Caco-2 (cell line): ENCODE data around the gene MARCHF9. TPM values are rescaled to one million over a fixed set of nuclear protein-coding genes. Genes with fewer than 3 reads are reported as not detected.

Experiments
- BruUV-seq: library from RNA; stranded (reverse); fragments of 400-500 nt; replicated peaks from 2 replicates; lab custom pipeline; 2021; lab: Mats Ljungman, UMichigan
- CTCF ChIA-PET: fragments of 300-600 bp; sonication (Branson Sonifier 250); formaldehyde crosslinking; loops from one replicate; lab custom pipeline; 2022; ENCODE audit warnings: antibody characterized with exemption; lab: Charles Lee
- POLR2A ChIA-PET: fragments of 300-600 bp; sonication (Branson Sonifier 250); formaldehyde crosslinking; loops from one replicate; lab custom pipeline; 2022; ENCODE audit warnings: antibody characterized with exemption; lab: Charles Lee
- DNase-seq, 2 experiments: peaks; one replicate each; pipeline versions ENCODE4 v3.0.0 to v3.0.0-alpha.2; 2020 to 2022
- H3K27me3 ChIP-seq: replicated peaks from 2 replicates; pipeline ENCODE4 v1.6.0; 2011; ENCODE audit warnings: low read length; ENCODE audit not compliant: control insufficient read depth, insufficient read depth
- H3K36me3 ChIP-seq: 2 replicates; pipeline ENCODE4 v1.5.1; 2011; ENCODE audit warnings: low read length; ENCODE audit not compliant: control insufficient read depth, insufficient read depth
- H3K4me1 ChIP-seq: fragments of 250-450 bp; sonication (Bioruptor Pico); 2 replicates; pipeline ENCODE4 v1.5.1; 2020; ENCODE audit warnings: mild to moderate bottlenecking
- H3K4me3 ChIP-seq: 2 replicates; pipeline ENCODE4 v1.5.1; 2011; ENCODE audit warnings: low read depth, mild to moderate bottlenecking, control low read depth, low read length
- H3K9me3 ChIP-seq: fragments of 250-450 bp; sonication (Bioruptor Pico); 2 replicates; pipeline ENCODE4 v1.5.1; 2020; ENCODE audit warnings: mild to moderate bottlenecking, moderate library complexity
- H3K27ac Mint-ChIP-seq: one replicate; pipeline ENCODE4 v1.8.0; 2022; ENCODE audit warnings: mixed read lengths; ENCODE audit not compliant: unreplicated experiment
- H3K27me3 Mint-ChIP-seq: one replicate; pipeline ENCODE4 v1.8.0; 2022; ENCODE audit warnings: mixed read lengths; ENCODE audit not compliant: insufficient read depth, unreplicated experiment
- H3K36me3 Mint-ChIP-seq: one replicate; pipeline ENCODE4 v1.8.0; 2022; ENCODE audit warnings: mild to moderate bottlenecking, mixed read lengths; ENCODE audit not compliant: insufficient read depth, unreplicated experiment
- H3K4me1 Mint-ChIP-seq: one replicate; pipeline ENCODE4 v1.8.0; 2022; ENCODE audit warnings: low read depth, mixed read lengths; ENCODE audit not compliant: unreplicated experiment
- H3K4me3 Mint-ChIP-seq: one replicate; pipeline ENCODE4 v1.8.0; 2022; ENCODE audit warnings: mild to moderate bottlenecking, moderate library complexity, mixed read lengths; ENCODE audit not compliant: unreplicated experiment
- H3K9me3 Mint-ChIP-seq: one replicate; pipeline ENCODE4 v1.8.0; 2022; ENCODE audit warnings: mixed read lengths; ENCODE audit not compliant: unreplicated experiment
- CTCF ChIP-seq, 2 experiments: fragments of 200-600 bp in 1 of 2; IDR thresholded peaks; 1 replicate in 1 of 2; 2 replicates in 1 of 2; pipeline versions ENCODE4 v1.5.1 to v1.8.0; 2011 to 2022; ENCODE audit warnings: antibody characterized with exemption in 1 of 2, control low read depth in 1 of 2, inconsistent platforms in 1 of 2, low read depth in 1 of 2, low read length in 1 of 2, mild to moderate bottlenecking in 1 of 2, moderate library complexity in 1 of 2; ENCODE audit not compliant: insufficient read depth in 1 of 2, severe bottlenecking in 1 of 2, unreplicated experiment in 1 of 2
- intact Hi-C: fragments of 100-400 bp; cut with micrococcal nuclease; formaldehyde crosslinking; loops from one replicate; pipeline ENCODE4 v1.10.0; 2022; ENCODE audit not compliant: unreplicated experiment
- total RNA-seq: library from RNA; stranded (reverse); gene quantifications from 2 replicates; pipeline ENCODE4 v1.2.3, GENCODE V29; 2022

MARCHF9 gene
- total RNA-seq, 1 experiment from 2014 or later: 11.0 TPM

- Mint-ChIP-seq H3K4me1 (peaks cover 8% of the 10 kb centered on the region), H3K27ac (peak overlapping the region; percentile 20), H3K9me3 (no peaks in the 10 kb centered on the region), H3K27me3 (no peaks in the 10 kb centered on the region), H3K4me3 (peak overlapping the region; percentile 90), H3K36me3 (peaks cover 9% of the 10 kb centered on the region)
- TF ChIP-seq CTCF (IDR thresholded peaks at IDR 0.05; ENCODE audit: insufficient read depth in 1 of 2, low read depth in 1 of 2, low read length in 1 of 2, severe bottlenecking in 1 of 2, unreplicated experiment in 1 of 2): peak; percentile 26 to 58
- H3K9me3 ChIP-seq: no peaks in the 10 kb centered on the region
- ChIA-PET POLR2A (interaction anchor here (1.0 kb wide), 1 partner anchor 8 kb away, joined by 3 read pairs; no protein-coding TSS in a partner anchor), CTCF (interaction anchor here (0.5 to 1.0 kb wide), 2 partner anchors 9 to 182 kb away, joined by 3 to 8 read pairs; no protein-coding TSS in a partner anchor)
- TSS peak; percentile 58 for BruUV-seq
- H3K36me3 ChIP-seq: no peaks in the 10 kb centered on the region
- peak; percentile 63 to 71 for DNase-seq
- no peaks in the 10 kb centered on the region for H3K27me3 ChIP-seq
- intact Hi-C loops: no loop called here
- peak overlapping the region; percentile 57 for H3K4me3 ChIP-seq
- H3K4me1 ChIP-seq: 0 out of 2 replicates have a peak, but pooled peaks cover 9% of the 10 kb centered on the region
These were observed 10.2 kb downstream of the MARCHF9 start for GRCh38 chr12:57765003-57765697.

- peaks cover 14% of the 10 kb centered on the region for H3K36me3 Mint-ChIP-seq
- Histone ChIP-seq H3K4me3 (peak overlapping the region; percentile 57), H3K4me1 (peaks cover 12% of the 10 kb centered on the region; the same call in 1 of the 2 replicates), H3K27me3 (no peaks in the 10 kb centered on the region), H3K9me3 (no peaks in the 10 kb centered on the region), H3K36me3 (peaks cover 3% of the 10 kb centered on the region)
- peak overlapping the region; percentile 90 for H3K4me3 Mint-ChIP-seq
- H3K27ac Mint-ChIP-seq: peak overlapping the region; percentile 54
- H3K9me3 Mint-ChIP-seq: no peaks in the 10 kb centered on the region
- DNase-seq: peak in 1 of 2 experiments; percentile 24
- TF ChIP-seq CTCF (IDR thresholded peaks at IDR 0.05; ENCODE audit: insufficient read depth in 1 of 2, low read depth in 1 of 2, low read length in 1 of 2, severe bottlenecking in 1 of 2, unreplicated experiment in 1 of 2): no peak
- no TSS peak for BruUV-seq
- intact Hi-C loops: loop anchor here (2.0 kb wide), 1 partner anchor 13 kb away; the partner anchor contains the start of gene CDK4
- CTCF ChIA-PET: interaction anchor here (1.0 to 1.6 kb wide), 2 partner anchors 9 to 10 kb away, joined by 8 read pairs; no protein-coding TSS in a partner anchor
- peaks cover 14% of the 10 kb centered on the region for H3K4me1 Mint-ChIP-seq
- no peaks in the 10 kb centered on the region for H3K27me3 Mint-ChIP-seq
- POLR2A ChIA-PET: interaction anchor here (0.6 to 1.0 kb wide), 2 partner anchors 9 to 10 kb away, joined by 3 read pairs; no protein-coding TSS in a partner anchor
These were observed 11.0 kb downstream of the MARCHF9 start for GRCh38 chr12:57765698-57766463.
